ENCODE results near the gene ID3.

Gene ID3

DNA sequence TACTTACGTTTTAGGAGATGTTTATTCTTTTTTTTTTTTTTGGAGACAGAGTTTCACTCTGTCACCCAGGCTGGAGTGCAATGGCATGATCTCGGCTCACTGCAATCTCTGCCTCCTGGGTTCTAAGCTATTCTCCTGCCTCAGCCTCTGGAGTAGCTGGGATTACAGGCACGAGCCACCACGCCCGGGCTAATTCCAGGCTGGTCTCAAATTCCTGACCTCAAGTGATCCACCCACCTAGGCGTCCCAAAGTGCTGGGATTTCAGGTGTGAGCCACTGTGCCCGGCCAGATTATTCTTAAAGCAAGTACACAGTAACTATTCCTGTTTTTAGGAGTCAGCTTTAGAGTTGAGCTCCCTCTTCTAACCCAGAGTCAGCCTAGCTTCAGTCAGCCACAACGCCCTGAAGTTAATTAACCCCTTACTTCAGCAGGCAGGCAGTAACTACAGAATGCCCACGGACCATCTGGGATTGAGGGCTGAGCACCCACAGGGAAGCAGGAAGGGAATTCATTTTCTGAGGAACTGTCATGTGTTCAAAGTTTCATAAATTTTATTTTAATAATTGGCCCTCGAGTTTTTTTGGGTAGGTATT, 5.3 kb upstream of the ID3 start:
- no peak for DNase-seq

- no peak for DNase-seq
These were observed 4.6 kb upstream of the ID3 start for GRCh38 chr1:23563755-23564374.

GRCh38 chr1:23563003-23563402, 3.7 kb upstream of the ID3 start:
- DNase-seq = no peak

- peak; percentile 98 for DNase-seq
These were observed 3.0 kb upstream of the ID3 start for GRCh38 chr1:23562137-23562876.

- peak; percentile 35 for DNase-seq
These were observed 2.5 kb upstream of the ID3 start for GRCh38 chr1:23561813-23562100.

DNA sequence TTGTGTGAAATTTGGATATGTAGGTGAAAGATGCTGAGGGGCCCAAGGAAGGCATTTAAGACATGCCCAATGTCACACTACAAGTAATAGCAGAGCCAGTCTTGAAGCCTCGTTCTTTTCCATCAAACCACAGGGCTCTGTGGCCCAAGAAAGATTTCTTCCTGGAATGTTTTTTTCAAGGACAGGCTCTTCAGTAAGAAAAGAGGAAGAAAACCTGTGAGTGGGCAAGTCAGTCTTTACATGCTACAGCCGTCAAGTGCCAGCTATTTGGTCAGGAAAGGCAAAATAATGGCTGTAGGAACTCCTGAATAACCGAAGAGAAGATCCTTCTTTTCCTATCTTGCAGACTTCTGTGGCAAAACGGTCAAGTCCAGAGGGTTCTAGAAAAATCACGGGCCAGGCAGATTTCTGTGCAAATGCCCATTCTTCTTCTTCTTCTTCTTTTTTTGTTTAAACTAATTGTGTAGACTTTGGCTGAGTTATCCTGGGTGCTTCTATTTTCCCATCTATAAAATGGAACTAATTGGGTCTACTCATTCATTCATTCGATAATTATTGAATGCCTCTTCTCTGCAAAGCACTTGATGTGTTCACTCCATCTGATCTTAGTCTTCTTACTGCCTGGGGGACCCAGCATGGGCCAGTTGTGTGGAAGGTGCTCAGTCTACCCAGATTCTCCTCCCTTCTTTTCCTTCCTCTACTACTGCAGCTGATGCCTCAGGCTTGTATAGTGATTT, 1.9 kb upstream of the ID3 start:
- DNase-seq = no peak

DNA sequence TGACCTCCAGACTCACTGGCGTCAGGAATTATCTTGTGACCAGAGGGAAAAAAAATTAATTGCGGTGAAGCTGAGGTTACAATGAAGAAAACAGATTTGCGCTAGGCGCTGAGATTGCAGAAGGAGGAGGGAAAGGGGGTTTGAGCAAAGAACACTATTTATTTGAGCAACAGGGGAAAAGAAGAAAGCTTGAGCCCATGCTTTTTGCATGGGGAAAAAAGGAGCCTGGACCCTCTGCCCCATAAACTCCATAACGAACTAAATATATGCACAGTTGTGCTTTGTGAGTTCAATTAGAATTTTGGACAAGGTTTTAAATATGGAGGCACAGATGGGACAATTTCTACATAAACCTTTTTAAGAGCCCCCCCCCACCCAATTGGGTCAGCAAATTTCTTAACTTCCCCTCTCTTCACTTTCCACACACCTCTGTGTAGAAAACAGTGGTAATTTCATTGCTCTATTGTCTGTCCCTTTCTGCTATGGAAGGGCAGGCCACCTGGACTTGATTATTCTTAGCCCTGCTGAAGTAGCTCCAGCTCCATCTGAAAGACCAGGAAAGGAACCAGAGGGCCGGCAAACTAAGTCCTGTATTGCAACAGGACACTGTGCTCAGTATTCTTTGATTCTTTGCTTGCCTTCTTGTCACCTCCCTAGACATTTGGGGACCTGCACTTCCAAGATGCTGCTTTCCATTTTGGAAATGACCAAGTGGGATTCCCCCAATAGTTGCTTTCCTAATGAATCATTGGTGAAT, 862 bp upstream of the ID3 start:
- peak; percentile 64 for DNase-seq

GRCh38 chr1:23558872-23559135, 497 bp downstream of the ID3 start:
- no peak for DNase-seq

GRCh38 chr1:23558140-23558871, 995 bp downstream of the ID3 start:
- DNase-seq = peak; percentile 39

DNA sequence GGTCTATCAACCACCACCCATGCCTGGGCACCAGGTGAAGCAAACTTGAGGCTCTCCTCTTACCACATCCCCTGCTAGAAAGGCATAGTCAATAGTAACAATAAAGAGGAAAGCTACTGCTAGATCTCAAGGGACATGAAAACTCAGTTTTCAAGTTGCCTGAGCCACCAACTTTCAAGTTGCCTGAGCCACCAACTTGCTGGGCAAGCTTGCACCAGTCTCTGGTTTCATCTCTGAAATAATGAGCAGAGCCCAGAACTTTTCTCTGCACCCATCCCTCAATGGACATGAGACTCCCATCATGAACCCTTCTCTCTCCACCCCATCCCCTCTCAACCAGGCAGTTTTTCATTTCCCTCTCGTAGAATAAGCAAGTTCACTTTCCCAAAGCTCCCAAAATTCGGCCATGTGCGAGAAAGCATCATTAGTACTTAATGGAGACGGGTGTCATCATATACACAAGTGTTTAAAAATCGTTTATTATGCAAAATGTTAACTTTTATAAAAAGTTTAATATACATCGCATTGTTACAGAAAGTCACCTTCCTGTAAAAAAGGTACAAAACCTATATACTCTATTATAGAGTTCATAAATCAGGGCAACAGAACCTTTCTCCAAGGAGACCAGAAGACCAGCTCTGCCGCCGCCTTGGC, 1.7 kb downstream of the ID3 start:
- DNase-seq = peak; percentile 14

GRCh38 chr1:23556635-23557470, 2.4 kb downstream of the ID3 start:
- peak; percentile 61 for DNase-seq

GRCh38 chr1:23555986-23556634, 3.2 kb downstream of the ID3 start:
- DNase-seq = peak; percentile 74

- peak; percentile 77 for DNase-seq
These were observed 3.9 kb downstream of the ID3 start for GRCh38 chr1:23555270-23555985.

GRCh38 chr1:23554481-23555269, 4.6 kb downstream of the ID3 start:
- peak; percentile 90 for DNase-seq

GRCh38 chr1:23554127-23554480, 5.2 kb downstream of the ID3 start:
- no peak for DNase-seq

DNA sequence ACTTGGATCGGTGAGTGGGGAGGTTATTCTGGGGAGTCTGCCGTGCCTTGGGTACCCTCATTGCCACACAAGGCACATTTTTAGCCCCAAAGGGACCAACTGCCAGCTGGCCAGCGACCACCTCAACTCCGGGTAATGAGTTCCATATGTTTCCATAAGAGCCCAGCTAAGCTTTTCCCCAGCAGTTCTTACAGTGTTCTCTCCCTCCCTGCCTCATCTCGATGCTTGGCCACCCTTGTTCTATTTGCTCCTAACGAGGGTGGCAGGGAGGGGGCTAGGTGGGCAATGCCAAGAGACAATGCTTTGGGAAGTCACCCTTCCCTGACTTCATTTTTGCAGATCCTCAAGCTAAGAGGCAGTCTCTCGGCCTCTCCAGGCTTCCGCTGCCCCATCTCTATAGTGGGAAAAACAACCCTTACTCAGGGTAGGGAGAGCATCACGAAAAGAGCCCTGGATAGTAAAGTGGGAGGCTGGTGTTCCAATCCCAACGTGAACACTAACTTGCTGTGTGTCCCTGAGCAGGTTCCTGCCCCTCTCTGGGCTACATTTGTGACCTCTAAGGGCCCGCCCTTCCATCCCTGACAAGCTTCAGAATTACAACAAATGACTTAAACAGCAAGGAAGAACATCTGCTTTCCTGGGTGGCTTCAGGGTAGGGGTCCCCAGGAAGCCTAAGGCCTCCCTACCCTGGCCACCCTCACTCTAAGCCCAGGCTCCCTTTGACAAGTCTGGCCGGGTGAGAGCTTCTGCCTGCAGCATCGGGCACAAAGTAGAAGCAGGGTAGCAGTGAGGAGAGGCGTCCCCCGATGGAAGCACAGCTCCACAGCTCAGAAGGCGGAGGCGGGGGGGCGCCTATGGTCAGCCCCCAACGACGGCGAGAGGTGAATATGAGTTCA, 5.8 kb downstream of the ID3 start:
- DNase-seq = no peak

DNA sequence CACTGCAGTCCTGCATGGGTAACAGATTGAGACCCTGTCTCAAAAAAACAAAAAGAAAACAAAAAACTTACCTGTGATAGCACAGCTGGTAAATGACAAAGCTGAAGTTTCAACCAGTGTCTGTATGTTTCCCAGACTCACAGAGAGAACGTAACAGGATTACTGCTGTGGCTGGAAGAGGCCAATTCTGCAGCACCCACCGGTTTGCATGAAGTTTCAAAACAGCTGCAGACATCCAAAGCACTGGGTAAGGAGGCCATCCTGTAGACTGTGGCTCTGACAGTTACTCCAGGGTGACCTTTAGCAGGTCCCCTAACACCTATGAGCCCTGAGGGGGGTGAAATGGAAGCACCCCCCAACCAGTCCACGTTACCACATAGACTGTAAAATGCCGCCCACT, 7.5 kb downstream of the ID3 start:
- DNase-seq = no peak

DNA sequence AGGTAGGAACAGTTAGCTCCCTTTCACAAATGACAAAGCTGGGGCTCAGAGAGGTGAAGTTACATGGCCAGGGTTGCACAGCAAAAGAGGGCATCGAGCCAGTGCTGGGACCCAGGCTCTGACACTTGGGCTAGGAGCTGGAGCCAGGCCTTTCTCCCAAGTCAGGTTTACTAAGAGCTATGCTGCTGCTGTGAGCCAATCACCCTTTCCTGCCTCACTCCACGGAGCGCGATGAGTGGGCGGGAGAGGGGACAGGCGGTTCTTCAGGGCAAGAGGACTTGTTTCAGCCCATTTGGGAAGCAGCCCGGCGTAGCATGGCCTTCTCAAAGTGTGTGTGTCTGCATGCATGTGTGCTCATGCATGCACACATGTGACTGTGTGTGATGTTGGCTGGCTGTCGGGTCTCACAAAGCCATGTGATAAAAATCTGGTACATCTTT, 10.6 kb downstream of the ID3 start:
- DNase-seq = peak; percentile 58
